Left ventricle myocardium inferior (tissue), 1 donor: ENCODE data around the gene SPACA4. TPM values are rescaled to one million over a fixed set of nuclear protein-coding genes. Genes with fewer than 3 reads are reported as not detected.

Experiments
- DNase-seq: peaks from one replicate; pipeline ENCODE4 v3.0.0-alpha.2; 2020
- H3K27ac ChIP-seq: fragments of 200-600 bp; replicated peaks from 2 replicates; pipeline ENCODE4 v1.8.0; 2021
- H3K27me3 ChIP-seq: fragments of 200-600 bp; 2 replicates; pipeline ENCODE4 v1.8.0; 2021; ENCODE audit warnings: low read depth
- H3K36me3 ChIP-seq: fragments of 200-600 bp; 2 replicates; pipeline ENCODE4 v1.8.0; 2021
- H3K4me1 ChIP-seq: fragments of 200-600 bp; 2 replicates; pipeline ENCODE4 v1.8.0; 2021
- H3K4me3 ChIP-seq: fragments of 200-600 bp; 2 replicates; pipeline ENCODE4 v1.8.0; 2021; ENCODE audit warnings: mild to moderate bottlenecking, moderate library complexity
- H3K9me3 ChIP-seq: fragments of 200-600 bp; replicated peaks from 2 replicates; pipeline ENCODE4 v1.8.0; 2021
- CTCF ChIP-seq: fragments of 200-600 bp; IDR thresholded peaks from 2 replicates; pipeline ENCODE4 v1.8.0; 2021; ENCODE audit warnings: antibody characterized with exemption, mild to moderate bottlenecking, borderline replicate concordance
- intact Hi-C: fragments of 100-400 bp; cut with micrococcal nuclease; formaldehyde crosslinking; loops from one replicate; pipeline ENCODE4 v1.11.0; 2022
- total RNA-seq: library from RNA; stranded (reverse); fragmentation: NEBNext Ultra II Directional; extraction: Animal tissue kit (Norgen Biotek cat#: 25700); gene quantifications from one replicate; pipeline ENCODE4 v1.2.1, GENCODE V29; 2021
- donor health status: DM: no; HTN: yes; CAD: no; lungs with severe emphysema.

The SPACA4 gene
- total RNA-seq, 1 donor from 2014 or later, result not detected

- Histone ChIP-seq H3K4me1 (peaks cover 32% of the 10 kb centered on the region), H3K4me3 (no peak overlapping the region), H3K36me3 (no peaks in the 10 kb centered on the region), H3K27ac (no peak overlapping the region), H3K9me3 (no peaks in the 10 kb centered on the region), H3K27me3 (no peaks in the 10 kb centered on the region)
- intact Hi-C loops, result loop anchor here (10.0 kb wide), 1 partner anchor 102 kb away; the partner anchor contains the start of genes IZUMO1 and RASIP1
- TF ChIP-seq CTCF, result no peak
- DNase-seq, result no peak
These were observed 36.3 kb downstream of the SPACA4 start for GRCh38 chr19:48642862-48643261.

DNA sequence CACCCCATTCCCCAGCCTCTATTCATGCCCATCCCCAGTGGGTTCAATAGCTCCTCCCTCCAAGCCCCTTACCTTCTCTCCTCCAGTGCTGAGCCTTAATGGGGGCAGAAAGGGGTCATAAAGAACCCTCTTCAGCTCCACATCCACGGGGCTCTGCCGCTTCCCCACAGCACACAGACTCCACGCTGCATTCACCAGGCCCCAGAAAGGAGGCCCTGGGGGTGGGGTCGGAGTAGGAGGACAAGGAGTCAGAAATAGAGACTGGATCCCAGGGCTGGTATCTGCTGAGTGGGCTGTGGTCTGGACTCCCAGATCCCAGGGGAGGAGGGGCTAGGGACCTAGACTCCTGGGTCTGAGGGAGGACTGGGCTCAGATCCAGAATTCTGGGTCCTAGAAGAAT lies 37.8 kb downstream of the SPACA4 start:
- no peaks in the 10 kb centered on the region for H3K9me3 ChIP-seq
- TF ChIP-seq CTCF, result no peak
- intact Hi-C loops, result loop anchor here (10.0 kb wide), 1 partner anchor 100 kb away; the partner anchor contains the start of genes IZUMO1 and RASIP1
- peaks cover 24% of the 10 kb centered on the region for H3K4me1 ChIP-seq
- H3K4me3 ChIP-seq, result peak overlapping the region; percentile 73
- no peaks in the 10 kb centered on the region for H3K36me3 ChIP-seq
- no peaks in the 10 kb centered on the region for H3K27me3 ChIP-seq
- no peak for DNase-seq
- H3K27ac ChIP-seq, result peak overlapping the region; percentile 87

GRCh38 chr19:48644839-48645619 lies 38.5 kb downstream of the SPACA4 start:
- no peak for TF ChIP-seq CTCF
- H3K27me3 ChIP-seq, result no peaks in the 10 kb centered on the region
- DNase-seq, result peak; percentile 72
- no peaks in the 10 kb centered on the region for H3K9me3 ChIP-seq
- H3K36me3 ChIP-seq, result no peaks in the 10 kb centered on the region
- H3K4me1 ChIP-seq, result peaks cover 24% of the 10 kb centered on the region
- peak overlapping the region; percentile 87 for H3K27ac ChIP-seq
- intact Hi-C loops, result loop anchor here (5.0 to 10.0 kb wide), 2 partner anchors 100 to 142 kb away; partner anchors contain the start of genes IZUMO1 and RASIP1
- peak overlapping the region; percentile 73 for H3K4me3 ChIP-seq

DNA sequence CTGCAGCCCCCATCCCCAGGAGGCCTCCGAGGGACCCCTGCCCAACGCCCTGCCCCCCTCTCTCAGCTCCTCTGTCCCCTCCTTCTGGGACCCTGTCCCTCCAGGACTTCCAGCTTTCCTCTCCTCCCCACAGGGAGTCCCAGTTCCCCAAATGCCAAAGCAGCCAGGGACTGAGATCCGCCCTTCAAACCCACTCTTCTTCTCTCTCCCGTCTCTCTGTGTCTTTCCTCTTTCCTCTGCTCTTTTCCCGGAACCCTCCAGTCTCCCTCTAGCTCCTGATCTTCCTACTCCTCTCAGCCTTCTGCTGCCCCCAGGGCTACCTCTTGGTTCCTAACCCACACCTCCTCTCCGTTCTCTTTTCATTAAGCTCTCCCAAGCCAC lies 39.1 kb downstream of the SPACA4 start:
- H3K27ac ChIP-seq, result peak overlapping the region; percentile 87
- intact Hi-C loops, result loop anchor here (5.0 to 10.0 kb wide), 2 partner anchors 99 to 142 kb away; partner anchors contain the start of genes IZUMO1 and RASIP1
- H3K36me3 ChIP-seq, result no peaks in the 10 kb centered on the region
- TF ChIP-seq CTCF, result no peak
- peaks cover 24% of the 10 kb centered on the region for H3K4me1 ChIP-seq
- DNase-seq, result no peak
- peak overlapping the region; percentile 73 for H3K4me3 ChIP-seq
- no peaks in the 10 kb centered on the region for H3K9me3 ChIP-seq
- H3K27me3 ChIP-seq, result no peaks in the 10 kb centered on the region

GRCh38 chr19:48646001-48646721 lies 39.6 kb downstream of the SPACA4 start, which contains the start of gene CA11:
TSS of gene CA11 (minus strand) at chr19:48646187. CDS start at chr19:48645632, 555 bp downstream.
- H3K9me3 ChIP-seq, result no peaks in the 10 kb centered on the region
- intact Hi-C loops, result loop anchor here (5.0 to 10.0 kb wide), 2 partner anchors 99 to 141 kb away; partner anchors contain the start of genes IZUMO1 and RASIP1
- peak within 1 kb of the TSS; percentile 87 for H3K27ac ChIP-seq
- H3K4me3 ChIP-seq, result peak within 1 kb of the TSS; percentile 73
- DNase-seq, result peak; percentile 88
- TF ChIP-seq CTCF, result peak; percentile 91
- peaks cover 24% of the 10 kb centered on the region for H3K4me1 ChIP-seq
- H3K36me3 ChIP-seq, result no peaks in the 10 kb centered on the region
- no peaks in the 10 kb centered on the region for H3K27me3 ChIP-seq
